ENCODE results near the gene H6PD. TPM values are rescaled to one million over a fixed set of nuclear protein-coding genes. Genes with fewer than 3 reads are reported as not detected.

H6PD gene
- total and polyA plus RNA-seq, 4 donors: 21.5 to 59.8 (median 32.9) TPM

- no peaks in the 10 kb centered on the region for H3K36me3 ChIP-seq (ENCODE audit: control insufficient read depth in 4 of 4, insufficient read depth in 4 of 4, low read length in 4 of 4)
- peaks cover 0 to 18% (median 2%) of the 10 kb centered on the region in 5 donors for H3K4me1 ChIP-seq (ENCODE audit: control insufficient read depth in 5 of 5, insufficient read depth in 5 of 5, low read length in 5 of 5)
- ATAC-seq (ENCODE audit: insufficient read depth, low FRiP score) (no peak), DNase-seq (no peak)
- no peak overlapping the region for H3K9ac ChIP-seq (ENCODE audit: insufficient read depth in 1 of 2, low read length in 2 of 2)
- no peak overlapping the region for H3K4me3 ChIP-seq
- H3K27me3 ChIP-seq (ENCODE audit: control insufficient read depth in 3 of 3, insufficient read depth in 3 of 3, low read length in 2 of 3): no peaks in the 10 kb centered on the region
- H3K27ac ChIP-seq (ENCODE audit: low read depth in 1 of 2, low read length in 1 of 2): no peak overlapping the region
- 79 to 87% methylated on average over 2 of the region's 2 CpGs for WGBS, 2 donors
- TF ChIP-seq, protein P1, sequence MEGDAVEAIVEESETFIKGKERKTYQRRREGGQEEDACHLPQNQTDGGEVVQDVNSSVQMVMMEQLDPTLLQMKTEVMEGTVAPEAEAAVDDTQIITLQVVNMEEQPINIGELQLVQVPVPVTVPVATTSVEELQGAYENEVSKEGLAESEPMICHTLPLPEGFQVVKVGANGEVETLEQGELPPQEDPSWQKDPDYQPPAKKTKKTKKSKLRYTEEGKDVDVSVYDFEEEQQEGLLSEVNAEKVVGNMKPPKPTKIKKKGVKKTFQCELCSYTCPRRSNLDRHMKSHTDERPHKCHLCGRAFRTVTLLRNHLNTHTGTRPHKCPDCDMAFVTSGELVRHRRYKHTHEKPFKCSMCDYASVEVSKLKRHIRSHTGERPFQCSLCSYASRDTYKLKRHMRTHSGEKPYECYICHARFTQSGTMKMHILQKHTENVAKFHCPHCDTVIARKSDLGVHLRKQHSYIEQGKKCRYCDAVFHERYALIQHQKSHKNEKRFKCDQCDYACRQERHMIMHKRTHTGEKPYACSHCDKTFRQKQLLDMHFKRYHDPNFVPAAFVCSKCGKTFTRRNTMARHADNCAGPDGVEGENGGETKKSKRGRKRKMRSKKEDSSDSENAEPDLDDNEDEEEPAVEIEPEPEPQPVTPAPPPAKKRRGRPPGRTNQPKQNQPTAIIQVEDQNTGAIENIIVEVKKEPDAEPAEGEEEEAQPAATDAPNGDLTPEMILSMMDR (IDR thresholded peaks at IDR 0.05; ENCODE audit: control extremely low read depth, extremely low read depth): no peak
- H3K9me3 ChIP-seq (ENCODE audit: control insufficient read depth in 4 of 4, insufficient read depth in 3 of 4, low read length in 3 of 4): peaks cover 0 to 6% (median 3%) of the 10 kb centered on the region in 4 donors
These were observed 49.5 kb downstream of the H6PD start for GRCh38 chr1:9284061-9284460.

DNA sequence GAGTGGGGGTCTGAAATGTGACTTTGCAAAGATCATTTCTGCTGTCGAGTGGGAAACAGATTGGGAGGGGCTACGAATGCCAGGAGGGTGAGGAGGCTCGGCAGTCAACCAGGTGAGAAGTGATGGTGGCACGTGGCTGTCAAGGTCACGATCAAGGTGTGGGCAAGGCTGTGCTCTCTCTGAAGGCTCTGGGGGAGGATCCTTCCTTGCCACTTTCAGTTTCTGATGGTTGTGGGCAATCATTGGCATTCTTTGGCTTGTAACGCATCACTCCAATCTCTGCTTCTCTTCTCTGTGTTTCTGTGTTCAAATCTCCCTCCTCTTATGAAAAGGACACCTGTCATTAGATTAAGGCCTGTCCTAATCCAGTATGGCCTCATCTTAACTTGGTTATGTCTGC, 52.0 kb downstream of the H6PD start:
- H3K4me1 ChIP-seq (ENCODE audit: control insufficient read depth in 5 of 5, insufficient read depth in 5 of 5, low read length in 5 of 5): peaks cover 0 to 18% (median 4%) of the 10 kb centered on the region in 5 donors
- H3K9me3 ChIP-seq (ENCODE audit: control insufficient read depth in 4 of 4, insufficient read depth in 3 of 4, low read length in 3 of 4): peaks cover 0 to 6% (median 3%) of the 10 kb centered on the region in 4 donors
- no peaks in the 10 kb centered on the region for H3K36me3 ChIP-seq (ENCODE audit: control insufficient read depth in 4 of 4, insufficient read depth in 4 of 4, low read length in 4 of 4)
- H3K27ac ChIP-seq (ENCODE audit: low read depth in 1 of 2, low read length in 1 of 2): no peak overlapping the region
- no peak overlapping the region for H3K9ac ChIP-seq (ENCODE audit: insufficient read depth in 1 of 2, low read length in 2 of 2)
- TF ChIP-seq, protein P1 (IDR thresholded peaks at IDR 0.05; ENCODE audit: control extremely low read depth, extremely low read depth): no peak
- no peak for DNase-seq
- no peak for ATAC-seq (ENCODE audit: insufficient read depth, low FRiP score)
- 75 to 77% methylated on average over 6 of the region's 6 CpGs for whole genome bisulfite sequencing, 2 donors
- H3K27me3 ChIP-seq (ENCODE audit: control insufficient read depth in 3 of 3, insufficient read depth in 3 of 3, low read length in 2 of 3): no peaks in the 10 kb centered on the region
- H3K4me3 ChIP-seq: no peak overlapping the region

DNA sequence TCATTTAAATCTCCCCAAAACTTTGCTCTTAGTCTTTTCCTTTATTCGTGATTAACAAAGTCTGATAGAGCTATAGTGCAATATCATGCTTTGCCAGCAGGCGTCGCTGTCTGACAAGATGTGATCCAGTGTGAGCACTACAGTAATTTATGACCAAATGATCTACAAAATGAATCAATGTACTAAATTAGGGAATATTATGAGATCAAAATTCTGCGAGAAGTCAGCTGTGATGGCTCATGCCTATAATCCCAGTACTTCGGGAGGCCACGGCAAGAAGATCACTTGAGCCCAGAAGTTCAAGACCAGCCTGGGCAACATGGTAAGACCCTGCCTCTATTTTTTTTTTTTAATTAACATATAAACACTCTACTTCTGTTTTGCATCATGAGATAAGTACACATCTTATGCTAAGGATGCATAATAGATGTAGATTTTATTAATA, 54.5 kb downstream of the H6PD start:
- TF ChIP-seq, protein P1 (IDR thresholded peaks at IDR 0.05; ENCODE audit: control extremely low read depth, extremely low read depth): peak; percentile 96
- 41 to 42% methylated on average over 6 of the region's 6 CpGs for WGBS, 2 donors
- peaks cover 0 to 6% (median 3%) of the 10 kb centered on the region in 4 donors for H3K9me3 ChIP-seq (ENCODE audit: control insufficient read depth in 4 of 4, insufficient read depth in 3 of 4, low read length in 3 of 4)

More for the DNA sequence above, 54.5 kb downstream of the H6PD start:
- H3K4me1 ChIP-seq (ENCODE audit: control insufficient read depth in 5 of 5, insufficient read depth in 5 of 5, low read length in 5 of 5): peaks cover 4 to 25% (median 7%) of the 10 kb centered on the region in 5 donors
- H3K27ac ChIP-seq (ENCODE audit: low read depth in 1 of 2, low read length in 1 of 2): no peak overlapping the region
- H3K36me3 ChIP-seq (ENCODE audit: control insufficient read depth in 4 of 4, insufficient read depth in 4 of 4, low read length in 4 of 4): no peaks in the 10 kb centered on the region
- DNase-seq (peak; percentile 50 to 65 (median 61)), ATAC-seq (ENCODE audit: insufficient read depth, low FRiP score) (no peak)
- H3K4me3 ChIP-seq: no peak overlapping the region
- no peak overlapping the region for H3K9ac ChIP-seq (ENCODE audit: insufficient read depth in 1 of 2, low read length in 2 of 2)
- H3K27me3 ChIP-seq (ENCODE audit: control insufficient read depth in 3 of 3, insufficient read depth in 3 of 3, low read length in 2 of 3): no peaks in the 10 kb centered on the region

All from lung (tissue), 12 donors.